A549 (cell line): ENCODE results near the gene CAT. TPM values are rescaled to one million over a fixed set of nuclear protein-coding genes. Genes with fewer than 3 reads are reported as not detected.

Source experiments
- ATAC-seq, 2 experiments: fragments of 200-7000 bp in 1 of 2; fragments of >200 bp in 1 of 2; cut with Nextera tagmentation in 1 of 2; cut with Tn5 transposase in 1 of 2; 3 replicates each; pipeline versions ENCODE4 v1.8.0 to v1.9.1; 2018 to 2020; ENCODE audit warnings: mild to moderate bottlenecking in 1 of 2, moderate library complexity in 1 of 2
- CTCF ChIA-PET: fragments of 300-600 bp; sonication (Branson Sonifier 250); formaldehyde crosslinking; extraction: SDS; loops from one replicate; lab custom pipeline; 2021; ENCODE audit warnings: antibody characterized with exemption, inconsistent platforms; lab: Yijun Ruan, JAX
- POLR2A ChIA-PET: fragments of 350-600 bp; formaldehyde crosslinking; extraction: SDS; loops from one replicate; lab custom pipeline; 2021; ENCODE audit warnings: antibody characterized with exemption, inconsistent platforms; lab: Yijun Ruan, JAX
- DNase-seq, 2 experiments: peaks; one replicate each; pipeline versions ENCODE4 v3.0.0 to v3.0.0-alpha.2; 2011 to 2016; ENCODE audit warnings: low read depth in 1 of 2, low spot score in 1 of 2
- FAIRE-seq: peaks from 2 replicates; lab custom pipeline; 2011; peaks lifted over from hg19 to GRCh38; lab: Jason Lieb, UNC
- H3K27ac ChIP-seq, 2 experiments: fragments of >200 bp; sonication (Bioruptor Twin); formaldehyde crosslinking; 3 replicates each; pipeline ENCODE4 v1.5.1; 2016 to 2017
- H3K4me1 ChIP-seq: fragments of >200 bp; sonication (Bioruptor Twin); formaldehyde crosslinking; 3 replicates; pipeline ENCODE4 v1.6.1; 2016
- H3K4me2 ChIP-seq: fragments of >200 bp; sonication (Bioruptor Twin); formaldehyde crosslinking; 3 replicates; pipeline ENCODE4 v1.6.1; 2016
- H3K4me3 ChIP-seq: fragments of >200 bp; sonication (Bioruptor Twin); formaldehyde crosslinking; 3 replicates; pipeline ENCODE4 v1.5.1; 2016
- H3K9me3 ChIP-seq: fragments of >200 bp; sonication (Bioruptor Twin); formaldehyde crosslinking; 3 replicates; pipeline ENCODE4 v1.6.1; 2016
- BCL3 ChIP-seq: fragments of >200 bp; sonication (Bioruptor Twin); formaldehyde crosslinking; IDR thresholded peaks from 3 replicates; pipeline ENCODE4 v1.6.1; 2016
- EHF ChIP-seq: fragments of 250-450 bp; sonication (Bioruptor Pico); IDR thresholded peaks from 2 replicates; pipeline ENCODE4 v1.5.0; 2020; ENCODE audit warnings: mild to moderate bottlenecking
- EHMT2 ChIP-seq: fragments of 200-600 bp; sonication (generic); IDR thresholded peaks from 2 replicates; pipeline ENCODE4 v1.6.1; 2016; ENCODE audit warnings: antibody characterized with exemption, low read depth, mild to moderate bottlenecking, moderate library complexity
- ESRRA ChIP-seq: fragments of 150-350 bp; IDR thresholded peaks from 2 replicates; pipeline ENCODE4 v1.6.1; 2014; ENCODE audit warnings: mild to moderate bottlenecking, low read length, borderline replicate concordance
- FOSL2 ChIP-seq, 2 experiments: fragments of 450-650 bp in 1 of 2; fragments of >200 bp in 1 of 2; sonication (Bioruptor Twin) in 1 of 2; formaldehyde crosslinking; IDR thresholded peaks; 2 replicates each; pipeline versions ENCODE4 v1.5.0 to v1.6.1; 2016 to 2020; ENCODE audit warnings: mild to moderate bottlenecking in 1 of 2, moderate library complexity in 1 of 2
- FOXS1 ChIP-seq: fragments of 250-450 bp; sonication (Bioruptor Pico); IDR thresholded peaks from 2 replicates; pipeline ENCODE4 v1.5.0; 2020; ENCODE audit warnings: mild to moderate bottlenecking, moderate library complexity
- GATA3 ChIP-seq: IDR thresholded peaks from 2 replicates; pipeline ENCODE4 v1.6.1; 2012; ENCODE audit warnings: borderline replicate concordance
- HDAC2 ChIP-seq: fragments of 200-600 bp; sonication (generic); IDR thresholded peaks from 2 replicates; pipeline ENCODE4 v1.6.1; 2016
- HOXB5 ChIP-seq: fragments of 250-450 bp; sonication (Bioruptor Pico); IDR thresholded peaks from 2 replicates; pipeline ENCODE4 v1.5.0; 2020; ENCODE audit warnings: mild to moderate bottlenecking, moderate library complexity
- JUN ChIP-seq, 2 experiments: fragments of >200 bp; sonication (Bioruptor Twin); formaldehyde crosslinking; IDR thresholded peaks; 2 replicates in 1 of 2; 3 replicates in 1 of 2; pipeline ENCODE4 v1.6.1; 2016 to 2017
- JUNB ChIP-seq: fragments of >200 bp; sonication (Bioruptor Twin); formaldehyde crosslinking; IDR thresholded peaks from 2 replicates; pipeline ENCODE4 v1.6.1; 2016
- KDM1A ChIP-seq: fragments of 200-600 bp; sonication (generic); IDR thresholded peaks from 2 replicates; pipeline ENCODE4 v1.6.1; 2016; ENCODE audit warnings: low read depth, mild to moderate bottlenecking
- MAFK ChIP-seq: fragments of 450-650 bp; IDR thresholded peaks from 2 replicates; pipeline ENCODE4 v1.6.1; 2014; ENCODE audit not compliant: partially characterized antibody
- MAX ChIP-seq: IDR thresholded peaks from 2 replicates; pipeline ENCODE4 v1.6.1; 2012
- NFE2L2 ChIP-seq: fragments of 150-350 bp; conservative IDR thresholded peaks from 2 replicates; pipeline ENCODE4 v1.6.1; 2014; ENCODE audit warnings: low read length
- NPAS2 ChIP-seq: fragments of 250-450 bp; sonication (Bioruptor Pico); IDR thresholded peaks from 2 replicates; pipeline ENCODE4 v1.8.0; 2022; ENCODE audit warnings: mild to moderate bottlenecking, moderate library complexity, borderline replicate concordance
- RNF2 ChIP-seq: fragments of 200-600 bp; sonication (generic); IDR thresholded peaks from 2 replicates; pipeline ENCODE4 v1.6.1; 2016; ENCODE audit warnings: low read depth, mild to moderate bottlenecking, antibody characterized with exemption, moderate library complexity, borderline replicate concordance
- SMC3 ChIP-seq: fragments of >200 bp; sonication (Bioruptor Twin); formaldehyde crosslinking; IDR thresholded peaks from 3 replicates; pipeline ENCODE4 v1.6.1; 2018; ENCODE audit warnings: inconsistent platforms
- TP53 ChIP-seq: fragments of 250-450 bp; sonication (Bioruptor Pico); IDR thresholded peaks from 2 replicates; pipeline ENCODE4 v1.5.0; 2021; ENCODE audit warnings: mild to moderate bottlenecking, moderate library complexity
- ZC3H11A ChIP-seq: fragments of 450-650 bp; IDR thresholded peaks from 2 replicates; pipeline ENCODE4 v1.6.1; 2014; ENCODE audit warnings: antibody characterized with exemption, mild to moderate bottlenecking
- ZNF302 ChIP-seq: fragments of 250-450 bp; sonication (Bioruptor Pico); IDR thresholded peaks from 2 replicates; pipeline ENCODE4 v1.9.0; 2021; ENCODE audit warnings: inconsistent platforms, mild to moderate bottlenecking, moderate library complexity
- WGBS: methylation state at CpG from one replicate; pipeline ENCODE4 v1.1.6; 2017; ENCODE audit errors: missing lambda C conversion rate; 5-methylcytosine and 5-hydroxymethylcytosine counted together
- polyA plus RNA-seq, 4 experiments: library from polyadenylated mRNA; depleted of rRNA in 3 of 4; stranded (reverse); fragments of >200 nt; fragmentation: RNase III in 1 of 4; extraction: RNeasy Plus Mini Kit Qiagen cat#74134 plus additional on column Dnase treatment in 1 of 4; gene quantifications; 2 replicates in 3 of 4; 3 replicates in 1 of 4; pipeline ENCODE4 v1.2.3, GENCODE V29; 2011 to 2017
- TF ChIP-seq, protein P1 (sequence below): fragments of 150-350 bp; IDR thresholded peaks from 2 replicates; pipeline ENCODE4 v1.6.1; 2014; ENCODE audit warnings: low read depth, mild to moderate bottlenecking, low read length
- TF ChIP-seq, protein P2 (sequence below): fragments of 250-450 bp; sonication (Bioruptor Pico); IDR thresholded peaks from 2 replicates; pipeline ENCODE4 v1.5.0; 2021; ENCODE audit warnings: mild to moderate bottlenecking, moderate library complexity, borderline replicate concordance
- TF ChIP-seq, protein P3 (sequence below): IDR thresholded peaks from 2 replicates; pipeline ENCODE4 v1.6.1; 2012; ENCODE audit warnings: low read depth, borderline replicate concordance
- TF ChIP-seq, protein P4 (sequence below): fragments of >200 bp; sonication (Bioruptor Twin); formaldehyde crosslinking; IDR thresholded peaks from 3 replicates; pipeline ENCODE4 v1.5.1; 2016

CAT gene
- polyA plus RNA-seq, 2 of the 4 experiments (the other 2 are of a cell fraction), result 51.2 to 74.2 TPM

- no peak for ATAC-seq
- TF ChIP-seq GATA3, result no peak
- no peak for TF ChIP-seq SMC3
- TF ChIP-seq, protein P1, sequence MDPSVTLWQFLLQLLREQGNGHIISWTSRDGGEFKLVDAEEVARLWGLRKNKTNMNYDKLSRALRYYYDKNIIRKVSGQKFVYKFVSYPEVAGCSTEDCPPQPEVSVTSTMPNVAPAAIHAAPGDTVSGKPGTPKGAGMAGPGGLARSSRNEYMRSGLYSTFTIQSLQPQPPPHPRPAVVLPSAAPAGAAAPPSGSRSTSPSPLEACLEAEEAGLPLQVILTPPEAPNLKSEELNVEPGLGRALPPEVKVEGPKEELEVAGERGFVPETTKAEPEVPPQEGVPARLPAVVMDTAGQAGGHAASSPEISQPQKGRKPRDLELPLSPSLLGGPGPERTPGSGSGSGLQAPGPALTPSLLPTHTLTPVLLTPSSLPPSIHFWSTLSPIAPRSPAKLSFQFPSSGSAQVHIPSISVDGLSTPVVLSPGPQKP, result no peak
- no peak for TF ChIP-seq NFE2L2
- TF ChIP-seq, protein P2, sequence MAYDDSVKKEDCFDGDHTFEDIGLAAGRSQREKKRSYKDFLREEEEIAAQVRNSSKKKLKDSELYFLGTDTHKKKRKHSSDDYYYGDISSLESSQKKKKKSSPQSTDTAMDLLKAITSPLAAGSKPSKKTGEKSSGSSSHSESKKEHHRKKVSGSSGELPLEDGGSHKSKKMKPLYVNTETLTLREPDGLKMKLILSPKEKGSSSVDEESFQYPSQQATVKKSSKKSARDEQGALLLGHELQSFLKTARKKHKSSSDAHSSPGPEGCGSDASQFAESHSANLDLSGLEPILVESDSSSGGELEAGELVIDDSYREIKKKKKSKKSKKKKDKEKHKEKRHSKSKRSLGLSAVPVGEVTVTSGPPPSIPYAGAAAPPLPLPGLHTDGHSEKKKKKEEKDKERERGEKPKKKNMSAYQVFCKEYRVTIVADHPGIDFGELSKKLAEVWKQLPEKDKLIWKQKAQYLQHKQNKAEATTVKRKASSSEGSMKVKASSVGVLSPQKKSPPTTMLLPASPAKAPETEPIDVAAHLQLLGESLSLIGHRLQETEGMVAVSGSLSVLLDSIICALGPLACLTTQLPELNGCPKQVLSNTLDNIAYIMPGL (CRISPR knock-in tag), result no peak
- no peak for TF ChIP-seq JUNB
- no peak for TF ChIP-seq MAFK
- no peak for TF ChIP-seq MAX
- no peak for TF ChIP-seq NPAS2
- no peak for TF ChIP-seq RNF2
- no peak for TF ChIP-seq BCL3
- no peak for TF ChIP-seq FOSL2 (IDR thresholded peaks at IDR 0.05)
- TF ChIP-seq FOSL2 (CRISPR knock-in tag; IDR thresholded peaks at IDR 0.05), result no peak
- TF ChIP-seq, protein P3, sequence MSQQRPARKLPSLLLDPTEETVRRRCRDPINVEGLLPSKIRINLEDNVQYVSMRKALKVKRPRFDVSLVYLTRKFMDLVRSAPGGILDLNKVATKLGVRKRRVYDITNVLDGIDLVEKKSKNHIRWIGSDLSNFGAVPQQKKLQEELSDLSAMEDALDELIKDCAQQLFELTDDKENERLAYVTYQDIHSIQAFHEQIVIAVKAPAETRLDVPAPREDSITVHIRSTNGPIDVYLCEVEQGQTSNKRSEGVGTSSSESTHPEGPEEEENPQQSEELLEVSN, result no peak
- TF ChIP-seq EHMT2, result no peak
- TF ChIP-seq TP53, result no peak
- no peak for TF ChIP-seq JUN (IDR thresholded peaks at IDR 0.05)
- TF ChIP-seq ZNF302, result no peak
- no peak for TF ChIP-seq EHF (CRISPR knock-in tag)
- no peak for TF ChIP-seq KDM1A
- TF ChIP-seq, all 56 proteins: peak for 0
- Histone ChIP-seq H3K4me2 (no peak overlapping the region), H3K9me3 (peaks cover 29% of the 10 kb centered on the region), H3K27ac (no peak overlapping the region), H3K4me1 (peaks cover 19% of the 10 kb centered on the region; the same call in 2 of the 3 replicates), H3K4me3 (no peak overlapping the region)
- no peak for FAIRE-seq
- ChIA-PET POLR2A (no interaction called here), CTCF (interaction anchor here (0.6 to 1.6 kb wide), 3 partner anchors 11 to 51 kb away, joined by 3 to 4 read pairs (median 3); no protein-coding TSS in a partner anchor)
- WGBS, result 32% methylated on average over 1 of the region's 1 CpG
- DNase-seq, result no peak
These were observed 21.5 kb upstream of the CAT start for GRCh38 chr11:34417202-34417601.

GRCh38 chr11:34419158-34419557 lies 19.6 kb upstream of the CAT start:
- H3K27ac ChIP-seq, result no peak overlapping the region
- no peak overlapping the region for H3K4me2 ChIP-seq
- WGBS, result 92% methylated on average over 2 of the region's 2 CpGs
- CTCF ChIA-PET, result no interaction called here
- TF ChIP-seq HDAC2 (no peak), ESRRA (no peak), HOXB5 (CRISPR knock-in tag) (no peak), FOXS1 (CRISPR knock-in tag) (no peak), JUN (IDR thresholded peaks at IDR 0.05) (no peak), SMC3 (no peak), ZC3H11A (no peak)
- TF ChIP-seq, protein P2 (CRISPR knock-in tag), result no peak
- TF ChIP-seq, protein P4, sequence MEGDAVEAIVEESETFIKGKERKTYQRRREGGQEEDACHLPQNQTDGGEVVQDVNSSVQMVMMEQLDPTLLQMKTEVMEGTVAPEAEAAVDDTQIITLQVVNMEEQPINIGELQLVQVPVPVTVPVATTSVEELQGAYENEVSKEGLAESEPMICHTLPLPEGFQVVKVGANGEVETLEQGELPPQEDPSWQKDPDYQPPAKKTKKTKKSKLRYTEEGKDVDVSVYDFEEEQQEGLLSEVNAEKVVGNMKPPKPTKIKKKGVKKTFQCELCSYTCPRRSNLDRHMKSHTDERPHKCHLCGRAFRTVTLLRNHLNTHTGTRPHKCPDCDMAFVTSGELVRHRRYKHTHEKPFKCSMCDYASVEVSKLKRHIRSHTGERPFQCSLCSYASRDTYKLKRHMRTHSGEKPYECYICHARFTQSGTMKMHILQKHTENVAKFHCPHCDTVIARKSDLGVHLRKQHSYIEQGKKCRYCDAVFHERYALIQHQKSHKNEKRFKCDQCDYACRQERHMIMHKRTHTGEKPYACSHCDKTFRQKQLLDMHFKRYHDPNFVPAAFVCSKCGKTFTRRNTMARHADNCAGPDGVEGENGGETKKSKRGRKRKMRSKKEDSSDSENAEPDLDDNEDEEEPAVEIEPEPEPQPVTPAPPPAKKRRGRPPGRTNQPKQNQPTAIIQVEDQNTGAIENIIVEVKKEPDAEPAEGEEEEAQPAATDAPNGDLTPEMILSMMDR, result no peak
- FAIRE-seq (no peak), ATAC-seq (no peak), DNase-seq (no peak)
- peaks cover 11% of the 10 kb centered on the region; the same call in 2 of the 3 replicates for H3K9me3 ChIP-seq
- H3K4me3 ChIP-seq, result no peak overlapping the region
- H3K4me1 ChIP-seq, result peaks cover 27% of the 10 kb centered on the region; the same call in 2 of the 3 replicates
- POLR2A ChIA-PET, result no interaction called here
